BLaER1 treated with 17β-estradiol and CSF1 and Interleukin-3, amounts not matched to agents 10 nM and 100 nM (cell line): ENCODE results near the gene RASGRF1.
A peak's percentile ranks its signal among the peaks of the same experiment; 100 is the strongest.
"Not testable (repeated sequence)": the region's sequence is repeated elsewhere in the genome, so short reads cannot be mapped to it uniquely, and the experiment has no call there.

Source experiments
- H3K27ac ChIP-seq, 11 experiments: shearing (Covaris generic); formaldehyde crosslinking; 2 replicates each; pipeline ENCODE4 v1.8.1; 2022
- H3K27me3 ChIP-seq, 11 experiments: shearing (Covaris generic); formaldehyde crosslinking; 2 replicates each; pipeline ENCODE4 v1.8.1; 2022
- H3K36me3 ChIP-seq, 11 experiments: shearing (Covaris generic); formaldehyde crosslinking; 2 replicates each; pipeline ENCODE4 v1.8.1; 2022
- H3K4me1 ChIP-seq, 10 experiments: shearing (Covaris generic); formaldehyde crosslinking; 2 replicates each; pipeline ENCODE4 v1.8.1; 2022
- H3K4me2 ChIP-seq, 11 experiments: shearing (Covaris generic); formaldehyde crosslinking; 2 replicates each; pipeline ENCODE4 v1.8.1; 2022
- H3K4me3 ChIP-seq, 10 experiments: shearing (Covaris generic); formaldehyde crosslinking; 2 replicates each; pipeline ENCODE4 v1.8.1; 2022
- H3K9ac ChIP-seq, 11 experiments: shearing (Covaris generic); formaldehyde crosslinking; 2 replicates each; pipeline ENCODE4 v1.8.1; 2022
- H3K9me3 ChIP-seq, 11 experiments: shearing (Covaris generic); formaldehyde crosslinking; replicated peaks in 1 of 11; 2 replicates each; pipeline ENCODE4 v1.8.1; 2022
- H4K20me1 ChIP-seq, 11 experiments: shearing (Covaris generic); formaldehyde crosslinking; 2 replicates each; pipeline ENCODE4 v1.8.1; 2022
- Cebpa-rat ChIP-seq, 11 experiments: shearing (Covaris generic); IDR thresholded peaks; 2 replicates each; pipeline ENCODE4 v1.8.1; 2022

The RASGRF1 gene

DNA sequence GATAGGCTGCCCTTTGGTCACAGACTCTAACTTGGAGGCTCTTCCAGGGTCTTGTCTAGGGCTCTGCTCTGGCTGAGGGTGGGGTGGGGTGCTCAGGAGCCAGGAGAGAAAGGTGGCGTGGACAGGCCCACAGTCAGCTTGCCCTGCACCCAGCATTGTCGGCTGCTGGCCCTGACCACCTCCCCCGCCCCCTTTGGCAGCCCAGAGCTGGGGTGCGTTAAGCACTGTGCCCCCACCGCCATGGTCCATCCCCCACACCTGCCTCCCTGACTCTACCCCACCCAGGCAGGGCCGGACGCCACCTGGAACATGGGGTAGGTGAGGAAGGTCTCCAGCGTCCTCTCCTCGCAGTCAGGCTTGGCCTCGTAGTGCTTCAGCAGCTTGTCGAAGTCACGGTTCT is 58.8 kb downstream of the RASGRF1 start:
- Histone ChIP-seq H3K36me3 (no peaks in the 10 kb centered on the region), H3K9me3 (peaks cover 0 to 11% (median 8%) of the 10 kb centered on the region in 11 experiments; a peak in 15 of 22 replicates), H4K20me1 (no peaks in the 10 kb centered on the region; a peak in 1 of 22 replicates), H3K4me1 (peaks cover 0 to 15% (median 8%) of the 10 kb centered on the region in 10 experiments; a peak in 13 of 20 replicates), H3K9ac (no peak overlapping the region), H3K4me3 (no peak overlapping the region), H3K4me2 (no peak overlapping the region), H3K27me3 (peaks cover 0 to 11% (median 0%) of the 10 kb centered on the region in 11 experiments; a peak in 2 of 22 replicates), H3K27ac (no peak overlapping the region)
- no peak for TF ChIP-seq Cebpa-rat (IDR thresholded peaks at IDR 0.05)

DNA sequence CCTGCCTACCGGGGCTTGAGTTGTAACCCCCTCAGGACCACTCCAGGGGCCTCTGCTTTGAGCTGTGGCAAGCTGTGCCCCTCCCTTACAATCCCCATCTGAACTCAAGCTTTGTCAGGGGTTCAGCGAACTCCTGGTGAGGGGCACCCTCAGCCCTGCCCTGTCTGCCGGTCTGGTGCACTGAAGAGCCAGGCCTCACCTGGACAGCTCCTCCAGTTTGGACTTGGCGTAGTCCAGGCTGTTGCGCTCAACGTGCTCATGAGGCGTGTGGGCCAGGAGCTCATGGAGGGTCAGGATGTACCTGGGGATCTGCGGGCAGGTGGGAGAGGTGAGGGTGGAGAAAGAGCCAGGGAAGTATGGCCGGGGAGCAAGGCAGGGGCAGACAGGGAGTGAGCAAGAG is 59.4 kb downstream of the RASGRF1 start:
- Histone ChIP-seq H3K36me3 (no peaks in the 10 kb centered on the region), H3K9ac (no peak overlapping the region), H3K9me3 (peaks cover 0 to 11% (median 8%) of the 10 kb centered on the region in 11 experiments; a peak in 15 of 22 replicates), H3K27me3 (peaks cover 0 to 8% (median 0%) of the 10 kb centered on the region in 11 experiments; a peak in 2 of 22 replicates), H3K27ac (no peak overlapping the region), H3K4me1 (peaks cover 0 to 15% (median 8%) of the 10 kb centered on the region in 10 experiments; a peak in 13 of 20 replicates), H3K4me2 (no peak overlapping the region), H3K4me3 (no peak overlapping the region), H4K20me1 (no peaks in the 10 kb centered on the region; a peak in 1 of 22 replicates)
- no peak for TF ChIP-seq Cebpa-rat (IDR thresholded peaks at IDR 0.05)

DNA sequence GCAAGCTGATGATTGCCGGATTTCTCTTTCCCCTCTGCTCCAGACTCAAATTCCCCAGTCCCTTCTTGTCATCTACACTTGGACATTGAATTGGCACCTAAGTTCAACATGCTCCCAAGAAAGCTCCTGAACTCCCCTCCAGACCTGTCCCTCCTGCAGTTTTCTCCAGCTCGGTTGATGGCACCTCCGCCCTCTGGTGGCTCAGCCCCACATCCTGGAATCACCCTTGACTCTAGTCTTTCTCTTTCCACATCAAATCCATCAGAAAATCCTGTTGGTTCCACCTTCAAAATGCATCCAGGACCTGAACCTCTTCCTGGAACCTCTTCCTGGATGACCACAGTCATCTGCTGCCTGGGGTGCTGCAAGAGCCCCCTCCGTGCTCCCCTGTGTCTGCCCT is 60.1 kb downstream of the RASGRF1 start:
- Histone ChIP-seq H3K4me3 (no peak overlapping the region), H3K27me3 (peaks cover 0 to under 1% (median 0%) of the 10 kb centered on the region in 11 experiments; a peak in 1 of 22 replicates), H3K4me1 (peaks cover 0 to 15% (median 8%) of the 10 kb centered on the region in 10 experiments; a peak in 13 of 20 replicates), H3K36me3 (no peaks in the 10 kb centered on the region), H3K4me2 (peak overlapping the region in 1 of 11 experiments; percentile 7; a peak in 1 of 22 replicates), H4K20me1 (no peaks in the 10 kb centered on the region; a peak in 1 of 22 replicates), H3K27ac (no peak overlapping the region), H3K9me3 (peaks cover 0 to 11% (median 8%) of the 10 kb centered on the region in 11 experiments; a peak in 15 of 22 replicates), H3K9ac (no peak overlapping the region)
- TF ChIP-seq Cebpa-rat (IDR thresholded peaks at IDR 0.05): no peak

DNA sequence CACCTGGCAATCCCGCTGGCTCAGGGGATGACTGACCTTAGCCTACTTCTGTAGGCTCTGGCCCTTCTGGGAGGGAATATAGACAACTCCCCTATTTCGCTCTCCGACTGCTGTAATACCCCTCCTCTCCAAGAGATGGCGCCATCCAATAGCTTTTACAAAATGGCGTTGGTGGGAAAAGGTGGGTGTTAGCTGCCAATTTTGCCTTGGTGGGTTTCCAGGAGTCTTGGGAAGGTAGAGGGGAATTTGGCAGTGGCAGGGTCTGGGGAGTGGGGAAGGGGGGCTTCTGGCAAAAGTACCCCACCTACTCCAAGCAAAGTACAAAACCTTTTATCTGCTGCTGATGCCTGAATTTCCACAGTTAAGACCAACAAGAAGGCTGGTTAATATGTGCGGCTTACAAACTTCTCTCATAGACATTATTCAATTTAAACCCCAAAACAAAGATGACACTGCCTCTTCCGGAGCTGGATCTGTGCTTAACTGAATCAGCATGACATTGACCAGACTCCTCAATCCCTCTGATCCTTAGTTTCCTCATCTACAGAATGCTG is 62.1 kb downstream of the RASGRF1 start:
- TF ChIP-seq Cebpa-rat (IDR thresholded peaks at IDR 0.05): no peak
- Histone ChIP-seq H3K4me3 (no peak overlapping the region), H3K36me3 (no peaks in the 10 kb centered on the region), H3K4me1 (peaks cover 0 to 20% (median 12%) of the 10 kb centered on the region in 10 experiments; a peak in 15 of 20 replicates), H3K9me3 (peaks cover 0 to 9% (median 6%) of the 10 kb centered on the region in 11 experiments; a peak in 9 of 22 replicates), H3K27me3 (no peaks in the 10 kb centered on the region), H4K20me1 (no peaks in the 10 kb centered on the region; a peak in 1 of 22 replicates), H3K27ac (no peak overlapping the region), H3K4me2 (no peak overlapping the region), H3K9ac (no peak overlapping the region)

DNA sequence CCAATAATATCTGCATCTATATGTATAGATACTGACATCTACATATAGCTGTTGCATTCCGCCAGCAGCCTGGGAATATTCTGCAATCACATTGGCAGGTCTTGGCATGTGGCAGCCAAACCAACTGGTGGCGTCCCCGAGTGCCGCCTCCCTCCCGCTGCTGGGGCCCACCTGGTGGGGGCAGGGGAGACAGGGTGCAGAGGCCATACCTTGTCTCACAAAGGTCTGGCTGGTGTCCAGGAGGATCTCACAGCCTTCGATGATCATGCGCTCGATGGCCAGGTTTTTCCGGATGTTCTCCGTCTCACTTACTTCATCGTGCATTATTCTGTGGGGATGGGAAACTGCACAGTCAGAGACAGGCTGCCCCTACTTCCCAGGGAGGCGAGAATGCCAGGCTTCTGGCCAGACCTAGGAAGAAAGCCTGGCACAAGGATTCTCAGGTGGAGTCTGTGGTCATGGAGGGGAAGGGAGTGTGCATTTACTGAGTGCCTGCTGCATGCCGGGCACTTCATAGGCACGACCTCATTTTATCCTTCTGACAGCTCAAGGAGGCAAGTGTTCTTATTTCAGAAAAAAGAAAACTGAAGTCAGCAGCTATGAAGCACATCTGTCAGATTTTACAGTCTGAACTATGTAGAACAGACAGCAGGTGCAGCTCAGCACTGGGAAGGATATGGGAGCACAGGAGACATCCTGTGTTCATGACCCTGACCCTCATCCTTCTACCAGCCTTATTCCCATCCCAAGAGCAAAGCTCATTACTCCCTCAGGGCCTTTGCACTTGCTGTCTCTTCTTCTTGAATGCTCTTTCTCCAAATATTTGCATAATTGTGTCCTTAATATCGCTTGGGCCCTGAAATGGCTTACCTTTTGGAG is 62.8 kb downstream of the RASGRF1 start:
- Histone ChIP-seq H3K4me2 (no peak overlapping the region), H3K4me1 (peaks cover 0 to 23% (median 11%) of the 10 kb centered on the region in 10 experiments; a peak in 15 of 20 replicates), H3K9me3 (peaks cover 0 to 9% (median 5%) of the 10 kb centered on the region in 11 experiments; a peak in 8 of 22 replicates), H3K9ac (no peak overlapping the region), H3K36me3 (no peaks in the 10 kb centered on the region), H4K20me1 (no peaks in the 10 kb centered on the region; a peak in 1 of 22 replicates), H3K4me3 (no peak overlapping the region), H3K27me3 (no peaks in the 10 kb centered on the region), H3K27ac (no peak overlapping the region)
- no peak for TF ChIP-seq Cebpa-rat (IDR thresholded peaks at IDR 0.05)

DNA sequence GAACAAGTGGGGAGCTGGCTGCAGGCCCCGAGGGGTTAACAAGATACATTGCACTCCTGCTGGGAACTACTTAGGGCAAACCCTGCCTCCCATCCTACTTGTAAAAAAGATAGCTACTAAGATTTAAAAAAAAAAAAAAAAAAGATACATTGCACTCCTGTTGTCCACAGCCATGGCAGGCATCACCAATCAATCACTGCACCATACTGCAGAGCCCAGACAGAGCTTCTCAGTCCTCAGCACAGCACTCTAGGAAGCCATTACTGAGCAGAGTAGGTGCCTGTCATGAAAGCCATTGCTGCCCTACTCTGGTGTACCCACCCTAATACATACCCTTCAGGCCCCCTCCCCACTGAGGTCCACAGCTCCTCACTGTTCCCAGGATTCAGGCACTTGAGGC is 64.8 kb downstream of the RASGRF1 start:
- TF ChIP-seq Cebpa-rat (IDR thresholded peaks at IDR 0.05): no peak
- Histone ChIP-seq H4K20me1 (no peaks in the 10 kb centered on the region; a peak in 1 of 22 replicates), H3K4me1 (peaks cover 0 to 20% (median 4%) of the 10 kb centered on the region in 10 experiments; a peak in 13 of 20 replicates), H3K4me3 (no peak overlapping the region), H3K27me3 (no peaks in the 10 kb centered on the region), H3K9ac (no peak overlapping the region), H3K36me3 (no peaks in the 10 kb centered on the region), H3K27ac (no peak overlapping the region), H3K4me2 (no peak overlapping the region), H3K9me3 (peaks cover 0 to 9% (median 5%) of the 10 kb centered on the region in 11 experiments; a peak in 8 of 22 replicates)

DNA sequence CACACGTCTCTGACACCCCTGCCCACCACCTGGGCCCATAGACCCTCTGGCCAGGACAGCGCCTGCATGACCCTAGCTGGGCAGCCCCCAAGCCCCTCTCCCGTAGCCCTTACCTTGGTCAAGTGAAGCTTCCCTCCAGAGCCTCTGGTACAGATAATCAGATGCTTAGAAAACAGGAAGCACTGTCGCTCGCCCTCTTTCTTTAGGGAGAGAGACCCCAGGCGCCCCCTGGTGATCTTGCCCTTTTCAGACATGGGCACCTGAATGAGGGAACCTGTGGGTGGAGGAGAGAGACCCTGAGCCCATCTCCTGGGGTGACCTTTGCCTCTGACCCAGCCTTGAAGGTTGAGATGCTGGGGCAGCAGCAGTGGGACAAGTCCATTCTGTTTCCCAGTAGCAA is 65.4 kb downstream of the RASGRF1 start:
- Histone ChIP-seq H3K4me1 (peaks cover 0 to 20% (median 4%) of the 10 kb centered on the region in 10 experiments; a peak in 13 of 20 replicates), H4K20me1 (no peaks in the 10 kb centered on the region; a peak in 1 of 22 replicates), H3K4me2 (peak overlapping the region in 3 of 11 experiments; percentile 17 to 34 (median 30); a peak in 4 of 22 replicates), H3K36me3 (no peaks in the 10 kb centered on the region), H3K4me3 (no peak overlapping the region), H3K27me3 (no peaks in the 10 kb centered on the region), H3K27ac (no peak overlapping the region), H3K9ac (no peak overlapping the region), H3K9me3 (peaks cover 0 to 9% (median 5%) of the 10 kb centered on the region in 11 experiments; a peak in 8 of 22 replicates)
- TF ChIP-seq Cebpa-rat (IDR thresholded peaks at IDR 0.05): no peak

DNA sequence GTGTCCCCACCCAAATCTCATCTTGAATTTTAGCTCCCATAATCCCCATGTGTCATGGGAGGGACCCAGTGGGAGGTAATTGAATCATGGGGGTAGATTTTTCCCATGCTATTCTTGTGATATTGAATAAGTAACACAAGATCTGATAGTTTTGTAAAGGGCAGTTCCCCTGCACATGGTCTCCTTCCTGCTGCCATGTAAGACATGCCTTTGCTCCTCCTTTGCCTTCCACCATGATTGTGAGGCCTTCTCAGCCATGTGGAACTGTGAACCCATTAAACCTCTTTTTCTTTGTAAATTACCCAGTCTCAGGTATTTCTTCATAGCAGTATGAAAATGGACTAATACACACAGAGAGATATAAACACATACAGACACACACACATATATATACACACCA is 66.1 kb downstream of the RASGRF1 start:
- not testable (repeated sequence) for H3K9ac ChIP-seq, H3K27ac ChIP-seq, H4K20me1 ChIP-seq, H3K36me3 ChIP-seq, H3K27me3 ChIP-seq, H3K9me3 ChIP-seq, H3K4me3 ChIP-seq
- H3K4me2 ChIP-seq: 0 out of 22 replicates have a peak overlapping the region, but pooled peaks of 1 of the 11 experiments have one; percentile 17
- H3K4me1 ChIP-seq: peaks cover 0 to 20% (median 4%) of the 10 kb centered on the region in 10 experiments; a peak in 13 of 20 replicates

DNA sequence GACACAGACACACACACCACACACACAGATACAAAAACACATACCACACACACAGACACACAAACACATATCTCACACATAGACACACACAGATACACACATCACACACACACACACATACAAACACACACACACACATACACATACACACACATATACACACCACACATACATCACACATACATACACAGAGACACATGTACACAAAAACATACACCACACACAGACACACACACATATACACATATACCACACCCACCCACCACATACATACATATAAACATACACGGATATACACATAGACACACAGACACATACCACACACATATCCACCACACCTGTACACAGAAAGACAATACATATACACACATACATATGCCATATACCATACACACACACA is 66.7 kb downstream of the RASGRF1 start:
- Histone ChIP-seq H3K4me3 (no peak overlapping the region), H3K27ac (no peak overlapping the region), H3K9me3 (peaks cover 0 to 9% (median 5%) of the 10 kb centered on the region in 11 experiments; a peak in 8 of 22 replicates), H4K20me1 (no peaks in the 10 kb centered on the region; a peak in 1 of 22 replicates), H3K4me1 (peaks cover 0 to 20% (median 4%) of the 10 kb centered on the region in 10 experiments; a peak in 13 of 20 replicates), H3K4me2 (no peak overlapping the region), H3K9ac (no peak overlapping the region), H3K27me3 (no peaks in the 10 kb centered on the region), H3K36me3 (no peaks in the 10 kb centered on the region)
- no peak for TF ChIP-seq Cebpa-rat (IDR thresholded peaks at IDR 0.05)
